ENCODE measurements around the gene KCNQ4. TPM values are rescaled to one million over a fixed set of nuclear protein-coding genes. Genes with fewer than 3 reads are reported as not detected.

Gene KCNQ4
- total RNA-seq, 1 donor from 2014 or later, result not detected

- Mint-ChIP-seq H3K9me3 (no peaks in the 10 kb centered on the region), H3K4me3 (no peak overlapping the region), H3K36me3 (no peaks in the 10 kb centered on the region), H3K27ac (no peak overlapping the region), H3K27me3 (ENCODE audit: insufficient read depth, low read depth) (peaks cover 13% of the 10 kb centered on the region), H3K4me1 (peaks cover 33% of the 10 kb centered on the region)
- Histone ChIP-seq H3K4me1 (peaks cover 9% of the 10 kb centered on the region), H3K9me3 (ENCODE audit: low read depth) (no peaks in the 10 kb centered on the region), H4K20me1 (ENCODE audit: low read depth) (peaks cover 9% of the 10 kb centered on the region), H3F3A (ENCODE audit: low read depth) (peaks cover 6% of the 10 kb centered on the region), H3K36me3 (no peaks in the 10 kb centered on the region), H3K27ac (no peak overlapping the region), H3K4me2 (no peak overlapping the region), H3K27me3 (peaks cover 52% of the 10 kb centered on the region), H2AFZ (replicated peaks) (no peak overlapping the region), H3K79me2 (ENCODE audit: low read depth) (no peaks in the 10 kb centered on the region), H3K9ac (no peak overlapping the region), H3K4me3 (no peak overlapping the region)
- DNase-seq (ENCODE audit: low spot score), result no peak
- TF ChIP-seq EZH2 (IDR thresholded peaks at IDR 0.05) (no peak), EZH2phosphoT487 (IDR thresholded peaks at IDR 0.05) (no peak)
- TF ChIP-seq, protein P1, sequence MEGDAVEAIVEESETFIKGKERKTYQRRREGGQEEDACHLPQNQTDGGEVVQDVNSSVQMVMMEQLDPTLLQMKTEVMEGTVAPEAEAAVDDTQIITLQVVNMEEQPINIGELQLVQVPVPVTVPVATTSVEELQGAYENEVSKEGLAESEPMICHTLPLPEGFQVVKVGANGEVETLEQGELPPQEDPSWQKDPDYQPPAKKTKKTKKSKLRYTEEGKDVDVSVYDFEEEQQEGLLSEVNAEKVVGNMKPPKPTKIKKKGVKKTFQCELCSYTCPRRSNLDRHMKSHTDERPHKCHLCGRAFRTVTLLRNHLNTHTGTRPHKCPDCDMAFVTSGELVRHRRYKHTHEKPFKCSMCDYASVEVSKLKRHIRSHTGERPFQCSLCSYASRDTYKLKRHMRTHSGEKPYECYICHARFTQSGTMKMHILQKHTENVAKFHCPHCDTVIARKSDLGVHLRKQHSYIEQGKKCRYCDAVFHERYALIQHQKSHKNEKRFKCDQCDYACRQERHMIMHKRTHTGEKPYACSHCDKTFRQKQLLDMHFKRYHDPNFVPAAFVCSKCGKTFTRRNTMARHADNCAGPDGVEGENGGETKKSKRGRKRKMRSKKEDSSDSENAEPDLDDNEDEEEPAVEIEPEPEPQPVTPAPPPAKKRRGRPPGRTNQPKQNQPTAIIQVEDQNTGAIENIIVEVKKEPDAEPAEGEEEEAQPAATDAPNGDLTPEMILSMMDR (IDR thresholded peaks at IDR 0.05), result no peak
These were observed 31.8 kb downstream of the KCNQ4 start for GRCh38 chr1:40815420-40815819.

DNA sequence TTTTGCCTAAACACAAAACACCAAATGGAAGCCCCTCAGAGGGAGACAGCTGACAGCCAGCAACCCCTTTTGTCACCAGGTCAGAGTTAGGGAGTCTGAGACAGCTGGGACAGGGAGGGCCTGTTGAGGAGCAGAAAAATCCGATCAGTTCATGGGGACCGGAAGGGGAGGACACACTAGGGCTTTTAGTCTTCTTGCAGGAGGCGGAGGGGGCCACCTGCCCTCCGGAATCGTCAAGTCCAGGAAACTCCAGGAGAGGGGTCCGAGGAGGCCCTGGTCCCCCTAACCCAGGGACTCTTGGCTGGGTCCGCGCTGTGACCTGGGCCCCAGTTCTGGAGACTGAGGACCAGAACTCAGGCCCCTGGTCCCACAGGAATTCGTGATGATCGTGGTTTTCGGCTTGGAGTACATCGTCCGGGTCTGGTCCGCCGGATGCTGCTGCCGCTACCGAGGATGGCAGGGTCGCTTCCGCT lies 34.2 kb downstream of the KCNQ4 start:
- Mint-ChIP-seq H3K4me3 (peak overlapping the region; percentile 80), H3K27me3 (ENCODE audit: insufficient read depth, low read depth) (peaks cover 10% of the 10 kb centered on the region), H3K4me1 (peaks cover 26% of the 10 kb centered on the region), H3K36me3 (no peaks in the 10 kb centered on the region), H3K9me3 (no peaks in the 10 kb centered on the region), H3K27ac (no peak overlapping the region)
- H3K27ac ChIP-seq, result no peak overlapping the region
- peaks cover 11% of the 10 kb centered on the region for H4K20me1 ChIP-seq (ENCODE audit: low read depth)
- H3K79me2 ChIP-seq (ENCODE audit: low read depth), result no peaks in the 10 kb centered on the region
- peak overlapping the region; percentile 75 for H2AFZ ChIP-seq (replicated peaks)
- peak overlapping the region; percentile 51 for H3K4me3 ChIP-seq
- peak overlapping the region; percentile 84 for H3K4me2 ChIP-seq
- H3F3A ChIP-seq (ENCODE audit: low read depth), result peaks cover 6% of the 10 kb centered on the region
- peaks cover 57% of the 10 kb centered on the region for H3K27me3 ChIP-seq
- H3K9me3 ChIP-seq (ENCODE audit: low read depth), result no peaks in the 10 kb centered on the region
- no peaks in the 10 kb centered on the region for H3K36me3 ChIP-seq
- no peak for DNase-seq (ENCODE audit: low spot score)
- TF ChIP-seq, protein P1 (IDR thresholded peaks at IDR 0.05), result no peak
- TF ChIP-seq EZH2phosphoT487 (IDR thresholded peaks at IDR 0.05) (no peak), EZH2 (IDR thresholded peaks at IDR 0.05) (no peak)
- H3K9ac ChIP-seq, result no peak overlapping the region
- H3K4me1 ChIP-seq, result peaks cover 9% of the 10 kb centered on the region

GRCh38 chr1:40818264-40818961 lies 34.8 kb downstream of the KCNQ4 start:
- Histone ChIP-seq H3K9ac (no peak overlapping the region), H3K9me3 (ENCODE audit: low read depth) (no peaks in the 10 kb centered on the region), H3K79me2 (ENCODE audit: low read depth) (no peaks in the 10 kb centered on the region), H3K36me3 (no peaks in the 10 kb centered on the region), H3K27ac (no peak overlapping the region), H4K20me1 (ENCODE audit: low read depth) (peaks cover 11% of the 10 kb centered on the region), H3K4me2 (peak overlapping the region; percentile 84), H3K4me1 (peaks cover 9% of the 10 kb centered on the region), H3K27me3 (peaks cover 63% of the 10 kb centered on the region), H3F3A (ENCODE audit: low read depth) (peaks cover 6% of the 10 kb centered on the region), H2AFZ (replicated peaks) (peak overlapping the region; percentile 75), H3K4me3 (peak overlapping the region; percentile 51)
- Mint-ChIP-seq H3K27ac (no peak overlapping the region), H3K27me3 (ENCODE audit: insufficient read depth, low read depth) (peaks cover 7% of the 10 kb centered on the region), H3K4me3 (peak overlapping the region; percentile 80), H3K36me3 (no peaks in the 10 kb centered on the region), H3K9me3 (no peaks in the 10 kb centered on the region), H3K4me1 (peaks cover 24% of the 10 kb centered on the region)
- peak; percentile 92 for DNase-seq (ENCODE audit: low spot score)
- peak; percentile 66 for TF ChIP-seq EZH2 (IDR thresholded peaks at IDR 0.05)
- TF ChIP-seq, protein P1 (IDR thresholded peaks at IDR 0.05), result no peak

Measured in neural progenitor cell (in vitro differentiated cells).